Smooth muscle cell of the brain vasculature (primary cell): Measurements from ENCODE around the gene AHDC1.

Source experiments
- DNase-seq: peaks from one replicate; pipeline ENCODE4 v3.0.0-alpha.2; 2012; ENCODE audit warnings: low read depth, low spot score

The AHDC1 gene

DNA sequence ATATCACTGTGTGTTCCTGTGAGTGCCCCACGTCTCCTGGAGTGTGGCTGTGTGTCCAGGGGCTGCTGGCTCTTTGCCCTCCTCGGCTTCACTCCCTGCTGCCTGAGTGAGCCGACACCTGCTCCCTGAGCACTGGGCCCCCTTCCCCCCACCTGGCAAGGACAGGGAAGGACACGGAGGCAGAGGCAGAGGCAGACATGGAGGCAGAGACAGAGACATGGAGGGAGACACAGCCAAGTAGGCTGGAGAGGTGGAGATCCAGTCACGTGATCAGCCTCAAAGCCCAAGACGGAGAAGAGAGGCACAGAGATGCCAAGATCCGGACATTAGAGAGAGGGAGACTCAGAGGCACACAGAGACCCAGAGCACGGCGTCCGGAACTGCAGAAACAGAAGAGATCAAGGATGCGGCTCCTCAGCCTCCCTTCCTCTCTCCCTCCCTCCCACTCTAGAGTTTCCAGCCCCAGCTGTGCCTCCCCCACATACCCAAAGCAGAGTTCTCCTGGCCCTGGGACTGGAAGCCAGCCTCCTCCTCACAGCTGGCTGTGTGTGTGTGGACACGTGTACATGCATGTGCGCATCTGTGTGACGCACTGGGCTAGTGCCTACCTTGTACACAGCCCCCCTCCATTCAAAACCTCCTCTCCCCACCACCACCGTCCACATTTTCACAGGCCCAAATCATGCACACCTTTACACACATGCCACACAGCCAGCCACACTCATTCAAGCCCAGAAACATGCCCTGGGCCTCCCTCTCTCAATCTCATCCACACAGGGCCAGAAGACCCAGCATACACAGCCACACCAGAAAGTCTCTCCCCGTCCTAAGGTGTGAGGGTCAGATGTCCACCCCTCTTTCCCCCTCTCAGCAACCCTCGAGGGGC, 74.9 kb downstream of the AHDC1 start:
- no peak for DNase-seq

DNA sequence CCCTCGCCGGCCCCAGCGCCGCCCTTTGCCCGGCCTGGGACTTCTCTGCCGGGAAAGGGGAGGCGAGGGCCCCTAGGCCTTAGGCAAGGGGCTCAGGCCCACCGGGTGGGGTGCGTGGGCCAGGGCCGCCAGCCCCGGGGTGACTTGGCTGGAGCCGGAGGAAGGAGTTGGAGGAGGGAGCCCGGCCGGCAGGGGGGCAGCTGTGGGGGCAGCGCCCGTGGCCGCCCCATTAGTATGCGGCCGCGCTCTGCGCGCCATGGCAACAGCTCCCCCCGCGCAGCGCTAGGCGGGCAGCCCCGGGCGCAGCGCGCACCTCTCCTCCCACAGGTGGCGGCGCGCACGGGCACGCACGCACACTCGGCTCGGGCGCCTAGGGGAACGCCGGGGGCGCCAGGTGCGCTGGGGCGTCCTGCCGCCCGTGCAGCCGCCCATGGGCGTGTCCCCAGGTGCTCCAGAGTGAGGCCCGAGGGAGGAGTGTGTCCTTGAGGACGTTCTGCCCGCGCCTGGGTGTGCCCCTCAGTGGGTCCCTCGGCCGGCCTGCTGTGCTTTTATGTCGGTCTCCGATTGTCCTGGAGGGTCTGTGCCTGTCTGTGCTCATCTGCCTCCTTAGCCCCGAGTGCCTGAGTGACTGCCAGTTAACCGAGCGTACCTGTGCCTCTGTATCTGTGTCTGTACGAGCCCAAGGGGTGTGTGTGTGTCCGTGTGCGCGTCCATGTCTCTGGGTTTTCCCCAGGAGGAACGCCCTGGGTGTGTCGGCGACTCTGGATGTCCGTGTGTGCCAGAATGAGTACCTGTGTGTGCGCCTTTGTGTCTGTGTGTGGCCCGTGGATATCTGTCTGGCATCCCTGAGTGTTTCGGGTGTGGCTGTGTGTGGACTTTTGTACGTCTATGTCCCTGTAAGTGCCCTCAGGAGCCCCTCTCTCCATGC, 75.8 kb downstream of the AHDC1 start:
- DNase-seq, result no peak

DNA sequence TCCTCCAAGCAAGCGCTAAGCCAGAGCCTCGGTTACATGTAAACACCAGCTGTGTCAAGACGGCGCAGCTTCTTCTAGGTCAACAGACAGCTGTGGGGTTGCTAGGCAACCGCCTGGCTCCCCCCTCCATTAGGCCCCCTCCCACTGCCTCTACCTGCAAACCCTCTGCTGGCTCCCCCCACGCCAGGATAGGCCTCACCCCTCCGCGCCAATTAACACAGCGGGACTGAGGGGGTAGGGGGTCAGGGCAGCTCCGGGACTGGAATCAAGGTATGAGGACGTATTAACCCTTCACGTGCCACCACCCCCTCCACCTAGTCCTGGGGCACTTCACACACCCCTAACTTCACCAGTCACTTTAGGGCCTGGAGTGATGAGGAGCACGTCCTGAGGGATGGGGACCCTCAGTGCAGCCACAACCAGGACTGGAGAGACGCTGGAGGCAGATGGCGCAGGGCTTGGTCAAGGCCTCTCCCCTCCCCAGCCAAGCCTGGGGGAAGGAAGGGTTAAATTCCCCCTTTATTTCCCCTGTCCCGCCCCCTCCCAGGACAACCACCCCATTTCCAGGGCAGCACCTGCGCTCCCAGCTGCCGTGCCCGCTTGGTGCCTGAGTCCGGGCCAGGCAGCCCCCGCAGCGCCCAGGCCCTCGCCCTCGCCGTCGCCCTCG, 76.6 kb downstream of the AHDC1 start:
- DNase-seq, result no peak

DNA sequence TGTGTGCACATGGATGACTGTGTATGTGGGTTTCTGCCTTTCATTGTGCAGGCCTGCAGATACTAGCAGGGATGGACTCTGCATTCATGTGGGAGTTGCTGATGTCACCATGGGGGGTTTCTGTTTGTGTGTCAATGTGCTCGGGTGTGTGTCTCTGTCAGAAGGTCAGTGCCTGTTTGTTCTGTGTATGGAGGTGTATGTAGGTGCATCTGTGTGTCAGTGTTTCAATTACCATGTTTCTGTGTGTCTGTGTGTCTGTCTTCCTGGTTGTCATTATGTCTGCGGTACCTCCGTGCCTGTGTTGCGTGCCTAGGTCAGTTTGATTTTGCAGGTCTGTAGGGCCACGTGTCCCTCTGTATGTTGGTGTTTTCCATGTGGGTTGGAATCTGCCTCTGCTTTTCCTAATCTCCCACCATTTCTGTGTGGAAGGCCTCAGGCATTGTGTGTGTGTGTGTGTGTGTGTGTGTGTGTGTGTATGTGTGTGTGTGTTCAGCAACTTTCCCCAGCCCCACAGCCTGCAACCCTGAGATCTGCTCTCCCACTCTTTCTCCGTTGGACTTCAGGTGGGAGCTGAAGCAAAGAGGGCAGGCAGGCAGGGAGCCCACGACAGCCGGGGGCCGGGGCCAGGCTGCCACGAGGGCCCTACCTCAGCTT, 77.2 kb downstream of the AHDC1 start:
- DNase-seq, result no peak

DNA sequence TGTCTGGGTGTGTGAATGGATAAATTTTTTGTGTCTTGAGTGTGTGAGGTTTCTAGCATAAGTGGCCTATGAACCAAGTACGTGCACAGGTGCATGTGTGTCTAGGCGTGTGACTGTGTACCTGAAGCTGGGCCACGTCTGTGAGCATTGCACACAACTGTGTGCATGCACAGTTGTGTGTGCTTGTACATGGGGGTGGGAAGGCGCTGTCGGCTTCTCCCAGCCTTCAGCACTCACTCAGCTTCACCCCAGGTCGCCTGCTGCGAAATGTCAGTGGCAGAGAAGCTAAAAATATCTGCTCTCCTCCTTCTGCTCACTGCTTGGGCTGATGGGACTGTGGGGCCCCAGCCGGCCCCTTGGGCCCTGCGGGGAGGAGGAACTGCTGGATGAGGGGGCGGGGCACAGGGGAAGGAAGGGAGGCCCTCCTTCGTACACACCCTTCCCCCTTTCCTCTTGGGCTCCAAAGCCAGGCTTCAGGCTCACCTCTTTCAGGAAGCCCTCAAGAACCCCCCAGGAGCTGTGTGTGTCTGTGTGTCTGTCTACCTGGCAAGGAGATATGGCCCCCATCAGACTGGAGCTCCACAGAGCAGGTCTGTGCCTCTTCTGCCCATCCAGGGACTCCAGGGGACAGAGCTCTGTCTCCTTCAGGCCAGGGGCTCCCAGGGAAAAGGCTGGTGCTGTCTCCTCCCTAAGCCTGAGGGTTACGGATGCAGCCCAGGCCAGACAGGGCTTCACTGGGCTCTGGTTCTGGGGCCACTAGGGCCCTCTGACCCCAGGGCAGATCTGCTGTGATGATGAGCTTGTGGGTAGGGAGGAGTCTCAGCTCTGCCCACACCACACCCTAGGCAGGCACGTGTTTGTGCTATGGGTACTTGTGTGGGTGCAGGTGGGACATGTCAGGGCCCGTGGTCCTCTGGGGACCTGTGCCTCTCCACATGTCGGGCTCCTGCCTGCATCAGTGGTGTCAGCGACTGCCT, 78.4 kb downstream of the AHDC1 start:
- no peak for DNase-seq

DNA sequence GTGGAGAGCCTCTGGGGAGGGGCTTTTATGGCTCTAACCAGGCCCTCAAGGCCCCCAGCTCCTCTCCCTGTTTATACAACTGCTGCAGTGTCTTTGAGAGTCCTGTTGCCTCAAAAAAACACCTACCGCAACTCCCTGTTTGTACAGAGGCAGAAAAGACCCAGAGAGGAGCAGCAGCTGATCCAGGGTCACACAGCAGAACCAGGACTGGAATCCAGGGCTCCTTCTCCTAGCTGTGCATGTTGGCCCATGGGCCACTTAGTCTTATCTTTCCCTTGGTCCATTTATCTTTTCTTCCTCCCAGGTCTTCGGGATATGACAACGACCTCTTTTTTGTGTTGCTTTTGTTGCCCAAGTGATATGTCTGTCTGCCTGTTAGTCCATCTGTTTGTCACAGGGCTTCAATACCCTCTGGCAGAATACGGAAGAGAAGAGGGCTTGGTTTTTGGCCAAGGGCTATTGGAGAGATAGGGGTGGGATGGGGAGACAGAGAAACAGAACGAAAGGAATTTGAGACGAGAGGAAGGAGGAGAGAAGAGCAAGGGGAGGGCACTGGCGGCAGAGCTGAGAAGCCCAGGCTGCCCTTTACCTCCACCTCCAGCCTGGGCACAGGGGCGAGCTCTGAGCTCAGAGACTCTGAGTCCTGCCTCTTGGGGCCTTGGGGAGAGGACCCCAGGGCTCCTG, 80.5 kb downstream of the AHDC1 start:
- no peak for DNase-seq

DNA sequence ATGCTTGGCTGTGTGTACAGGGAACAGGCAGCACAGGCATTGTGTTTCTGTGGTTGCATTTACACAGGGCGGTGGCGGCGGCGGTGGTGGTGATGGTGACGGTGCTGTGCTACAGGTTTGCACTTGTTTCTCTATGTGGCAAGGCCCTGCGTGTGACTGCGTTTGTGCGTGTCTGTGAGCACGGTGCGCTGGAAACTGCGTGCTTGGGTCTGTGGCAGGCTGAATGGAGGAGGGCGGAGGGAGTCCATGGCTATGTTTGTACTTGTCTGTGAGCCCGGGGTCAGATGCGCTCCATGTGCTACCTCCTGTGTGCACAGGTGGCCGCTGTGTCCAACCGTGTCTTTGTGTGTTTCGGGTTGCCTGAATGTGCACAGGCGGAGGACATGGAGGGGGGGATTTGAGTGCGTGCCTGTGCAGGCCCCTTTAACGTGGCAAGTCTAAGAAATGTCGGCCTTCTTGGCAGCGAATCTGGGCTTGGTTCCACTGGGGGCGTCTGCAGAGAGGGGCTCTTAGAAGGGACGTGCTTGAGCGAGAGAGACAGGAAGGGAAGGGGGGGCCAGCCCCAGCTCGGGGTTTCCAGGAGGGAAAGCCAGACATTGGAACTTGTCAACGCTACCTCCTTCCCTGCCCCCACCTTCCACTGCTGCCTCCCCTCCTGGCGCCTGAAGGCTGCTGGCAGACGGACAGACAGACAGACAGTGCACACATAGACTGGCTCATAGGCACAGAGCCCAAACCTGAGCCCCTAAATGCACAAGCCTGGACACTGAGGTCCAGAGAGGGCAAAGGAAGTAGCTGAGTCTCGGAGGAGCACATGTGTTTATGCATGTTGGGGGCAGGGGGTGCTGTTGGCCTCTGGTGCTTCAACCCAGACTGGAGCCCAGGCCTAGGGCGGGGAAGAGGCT, 81.3 kb downstream of the AHDC1 start:
- no peak for DNase-seq

DNA sequence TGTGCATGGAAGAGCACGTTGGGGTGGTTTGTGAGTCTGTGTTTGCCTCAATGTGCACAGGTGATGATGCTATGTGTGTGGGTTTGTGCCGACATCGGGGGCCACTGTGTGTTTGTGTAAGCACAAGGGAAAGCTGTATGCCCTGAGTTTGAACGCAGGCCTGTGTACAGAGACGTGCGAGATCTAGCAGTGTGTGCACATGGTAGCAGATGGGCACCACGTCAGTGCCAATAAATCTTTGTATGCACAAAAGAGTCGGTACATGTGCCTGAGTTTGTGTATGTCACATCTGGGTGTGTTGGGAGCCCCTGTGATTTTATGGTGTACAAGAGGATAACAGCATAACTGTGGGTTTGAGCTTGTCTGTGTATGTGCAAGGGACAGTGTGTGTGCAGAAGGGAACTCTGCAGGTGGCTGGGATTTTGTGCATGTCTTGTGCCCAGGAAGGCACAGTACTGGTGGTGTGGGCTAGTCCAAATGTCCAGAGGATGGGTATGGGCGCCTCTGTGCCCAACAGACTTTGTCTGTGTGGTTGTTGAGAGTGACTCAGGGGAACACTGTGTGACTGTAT, 82.0 kb downstream of the AHDC1 start:
- DNase-seq, result no peak

DNA sequence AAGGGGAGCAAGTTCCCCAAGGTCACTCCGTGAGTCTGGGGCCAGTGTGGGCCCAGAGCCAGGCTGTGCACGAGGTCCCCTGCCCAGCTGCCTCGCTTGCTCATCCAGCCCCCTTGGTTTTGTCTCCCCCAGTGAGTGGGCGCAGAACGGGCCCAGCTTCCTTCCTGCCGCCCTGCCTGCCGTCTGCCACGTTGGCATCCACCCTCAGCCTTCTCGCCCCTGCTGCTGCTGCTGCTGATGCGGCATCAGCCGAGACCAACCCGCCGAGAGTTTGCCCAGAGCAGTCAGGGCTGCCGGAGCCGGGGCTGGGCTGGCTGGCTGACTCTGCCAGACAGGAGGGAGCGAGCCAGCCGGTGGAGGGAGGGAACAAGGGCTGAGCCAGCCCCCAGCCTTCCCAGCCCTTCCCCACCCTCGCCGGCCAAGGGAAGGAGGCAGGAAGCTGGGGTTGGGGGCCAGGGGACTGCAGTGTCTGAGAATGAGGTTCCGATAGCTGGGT, 82.6 kb downstream of the AHDC1 start:
- no peak for DNase-seq

DNA sequence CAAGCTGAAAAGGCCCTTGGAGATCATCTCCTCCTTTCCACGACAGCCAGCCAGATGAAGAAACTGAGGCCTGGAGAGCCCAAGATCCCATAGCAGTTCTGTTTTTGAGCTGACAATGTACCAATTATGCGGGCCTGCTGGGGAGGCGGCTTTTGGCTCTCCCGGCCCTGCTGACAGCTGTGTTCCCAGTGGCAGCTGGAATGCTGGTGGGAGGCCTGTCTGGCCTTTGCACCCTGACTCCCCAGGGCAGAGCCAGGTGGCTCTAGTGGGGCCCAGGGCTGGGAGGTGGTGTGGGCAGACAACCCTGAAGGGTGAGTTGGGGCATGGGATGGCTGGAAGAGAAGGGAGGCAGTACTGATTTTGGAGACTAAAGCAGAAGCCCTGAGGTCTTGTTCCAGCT, 83.3 kb downstream of the AHDC1 start:
- DNase-seq, result no peak

DNA sequence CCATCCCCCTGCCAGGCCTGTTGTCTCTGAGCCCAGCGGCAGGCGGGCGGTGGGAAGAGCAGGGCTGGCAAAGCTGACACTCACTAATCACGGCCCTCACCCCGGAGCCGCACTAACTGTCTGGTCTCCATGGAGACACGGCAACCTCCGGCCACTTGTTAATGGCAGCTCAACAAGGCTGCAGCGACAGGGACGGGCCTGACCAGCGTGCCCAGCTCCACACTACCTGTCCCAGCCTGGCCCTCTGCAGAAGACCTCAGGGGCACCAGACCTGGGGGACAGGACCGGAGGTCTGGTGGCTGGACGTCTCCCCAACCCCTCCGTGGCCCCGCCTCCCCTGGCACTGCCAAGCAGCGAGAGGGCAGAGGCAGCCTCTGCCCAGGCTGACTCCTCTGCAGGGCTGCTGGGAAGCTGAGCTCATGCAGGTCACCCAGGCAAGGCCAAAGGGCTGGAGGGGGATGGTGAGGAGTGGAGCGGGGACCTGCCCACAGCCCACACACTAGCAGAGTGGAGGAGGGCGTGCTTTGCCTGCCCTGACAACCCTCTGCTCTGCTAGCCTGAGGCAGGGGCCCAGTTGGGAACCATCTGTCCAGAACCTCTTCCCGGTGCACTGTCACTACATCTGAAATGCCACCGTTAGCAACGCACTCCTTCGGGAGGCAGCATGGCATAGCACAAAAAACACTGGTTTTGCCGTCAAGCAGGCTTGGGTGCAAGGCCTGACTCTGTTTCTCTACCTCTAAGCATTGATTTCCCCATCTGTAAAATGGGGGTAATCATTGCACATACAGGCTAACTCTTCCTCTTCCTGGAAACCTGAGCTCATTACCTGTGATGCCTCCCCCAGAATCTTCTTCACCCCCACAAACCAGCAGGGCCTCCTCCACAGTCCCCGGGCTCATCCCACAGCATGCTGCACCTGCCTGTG, 84.3 kb downstream of the AHDC1 start:
- no peak for DNase-seq

DNA sequence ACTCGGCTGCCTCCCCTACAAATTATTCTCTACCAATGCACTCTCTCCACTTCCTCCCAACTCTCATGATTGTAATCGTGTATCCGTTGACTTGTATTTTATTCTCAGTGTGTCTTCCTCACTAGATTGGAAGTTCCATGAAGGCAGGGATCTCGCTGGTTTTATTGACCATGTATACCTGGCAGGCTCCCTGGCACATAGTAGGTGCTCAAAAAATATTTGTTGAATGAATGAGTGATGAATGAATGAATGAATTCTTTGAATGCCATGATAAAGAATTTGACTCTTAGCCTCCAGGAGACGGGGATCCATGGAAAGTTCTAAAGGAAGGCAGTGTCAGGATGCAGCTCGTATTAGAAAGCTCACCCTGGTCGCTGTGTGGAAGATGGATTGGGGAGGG, 85.1 kb downstream of the AHDC1 start:
- DNase-seq, result no peak

DNA sequence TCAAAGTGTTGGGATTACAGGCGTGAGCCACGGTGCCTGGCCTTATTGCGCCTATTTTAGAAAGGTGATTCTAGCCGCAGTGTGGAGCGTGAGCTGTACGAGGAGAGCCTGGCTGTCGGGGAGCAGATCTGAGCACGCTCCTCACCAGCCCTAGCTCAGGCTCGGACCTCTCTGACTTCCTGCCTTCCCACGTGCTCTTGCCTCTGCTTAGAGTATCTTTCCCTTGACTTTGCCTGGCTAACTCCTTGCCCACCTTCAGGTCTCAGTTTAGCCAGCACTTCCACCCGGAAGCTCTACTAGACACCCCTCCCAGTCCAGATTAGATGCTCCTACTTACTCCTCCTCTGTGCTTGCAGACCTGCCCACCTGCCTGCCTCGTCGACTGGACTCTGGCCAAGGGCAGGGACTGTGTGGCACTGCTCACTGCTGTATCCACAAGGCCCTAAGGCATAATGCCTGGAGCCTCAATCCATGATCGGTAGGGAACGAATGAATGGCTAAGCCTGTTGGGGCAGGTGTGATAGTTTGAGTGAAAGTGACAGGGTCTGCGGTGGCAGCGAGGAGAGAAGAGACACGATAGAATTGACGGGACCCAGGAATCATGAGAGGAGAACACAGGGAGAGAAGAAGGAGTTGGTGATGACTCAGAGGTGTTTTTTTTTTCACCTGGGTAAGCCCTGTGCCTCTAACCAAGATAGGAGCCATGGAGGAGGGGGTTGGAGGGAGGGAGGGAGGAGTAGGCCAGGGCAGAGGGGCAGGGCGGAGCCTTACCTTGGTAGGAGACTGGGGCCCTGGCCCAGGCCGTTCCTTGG, 85.8 kb downstream of the AHDC1 start:
- DNase-seq, result no peak

DNA sequence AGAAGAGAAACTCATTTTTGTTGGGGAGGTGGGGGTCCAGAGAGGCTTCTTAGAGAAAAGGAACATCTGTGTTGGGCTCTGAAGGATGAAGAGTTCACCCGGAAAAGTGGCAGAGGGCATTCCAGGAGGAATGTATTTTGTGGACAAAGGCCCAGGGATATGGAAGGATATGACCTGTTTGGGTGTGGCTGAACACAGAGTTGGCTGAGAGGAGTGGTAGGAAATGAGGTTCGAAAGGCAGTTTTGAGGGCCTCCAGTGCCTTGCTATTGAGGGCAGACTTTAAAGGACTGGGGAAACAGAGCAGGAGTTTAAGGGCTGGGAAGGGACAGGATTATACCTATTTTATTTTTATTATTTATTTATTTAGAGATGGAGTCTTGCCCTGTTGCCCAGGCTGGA, 86.6 kb downstream of the AHDC1 start:
- no peak for DNase-seq

DNA sequence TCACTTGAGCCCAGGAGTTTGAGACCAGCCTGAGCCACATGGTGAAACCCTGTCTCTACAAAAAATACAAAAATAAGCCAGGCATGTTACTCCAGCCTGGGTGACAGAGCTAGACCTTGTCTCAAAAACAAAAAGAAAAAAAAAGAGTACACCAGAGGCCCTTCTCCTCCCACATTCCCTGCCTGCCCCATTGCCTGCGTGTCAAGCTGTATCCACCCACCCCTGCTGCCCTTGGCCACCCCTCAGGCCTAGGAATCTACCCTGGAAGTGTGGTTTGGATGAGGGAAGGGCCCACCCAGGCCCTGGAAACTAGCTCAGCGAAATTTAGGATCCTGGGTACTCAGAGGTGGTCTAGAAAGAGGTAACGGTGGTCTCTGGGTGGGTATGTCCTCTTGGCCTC, 88.3 kb downstream of the AHDC1 start:
- DNase-seq, result no peak

DNA sequence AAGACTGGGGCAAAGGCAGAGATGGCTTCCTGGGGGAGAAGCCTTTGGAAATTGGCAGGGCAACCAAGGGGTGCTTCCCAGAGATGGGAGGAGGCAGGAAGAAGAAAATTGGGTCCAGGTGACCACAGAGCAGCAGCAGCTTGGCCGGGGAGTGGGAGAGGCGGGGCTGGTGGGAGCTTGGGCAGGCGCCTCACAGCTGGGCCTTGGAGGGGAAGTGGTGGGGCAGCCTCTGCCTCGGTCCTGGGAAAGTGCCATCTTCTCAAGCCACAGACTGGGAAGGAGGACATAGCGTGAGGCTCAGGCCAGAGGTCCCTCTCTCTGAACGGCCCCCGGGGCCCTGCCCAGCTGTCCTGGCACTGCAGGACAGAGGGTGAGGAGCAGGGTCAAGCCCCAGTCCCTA, 90.0 kb downstream of the AHDC1 start:
- DNase-seq, result no peak
